Urinary bladder (tissue), 4 donors: ENCODE data around the gene CFAP57. TPM values are rescaled to one million over a fixed set of nuclear protein-coding genes. Genes with fewer than 3 reads are reported as not detected.

Experiments
- DNase-seq: peaks from one replicate; pipeline ENCODE4 v3.0.0-alpha.2; 2015; ENCODE audit errors: extremely low spot score
- H3K27ac ChIP-seq: one replicate; pipeline ENCODE4 v1.5.1; 2013; ENCODE audit warnings: low read depth, mild to moderate bottlenecking, moderate library complexity
- H3K36me3 ChIP-seq: one replicate; pipeline ENCODE4 v1.6.1; 2013; ENCODE audit warnings: mild to moderate bottlenecking, moderate library complexity; ENCODE audit not compliant: insufficient read depth
- H3K4me1 ChIP-seq: one replicate; pipeline ENCODE4 v1.6.1; 2013; ENCODE audit warnings: mild to moderate bottlenecking, moderate library complexity; ENCODE audit not compliant: insufficient read depth
- H3K4me3 ChIP-seq: one replicate; pipeline ENCODE4 v1.5.1; 2013; ENCODE audit warnings: low read depth, low read length
- WGBS: extraction: QIAGEN DNeasy Blood & Tissue Kit; methylation state at CpG from one replicate; pipeline ENCODE4 v1.1.7; 2013; 5-methylcytosine and 5-hydroxymethylcytosine counted together
- polyA plus RNA-seq: library from polyadenylated mRNA; stranded (reverse); fragments of 200-250 nt; gene quantifications from one replicate; pipeline ENCODE4 v1.2.3, GENCODE V29; 2013
- total RNA-seq: library from RNA; depleted of rRNA; stranded (reverse); fragments of >200 nt; gene quantifications from one replicate; pipeline ENCODE4 v1.2.3, GENCODE V29; 2014
- donor health status: healthy with polysubstance abuse.
- donor health status: healthy.

Gene CFAP57
- total and polyA plus RNA-seq, 2 donors: 0.05 to 0.11 TPM

DNA sequence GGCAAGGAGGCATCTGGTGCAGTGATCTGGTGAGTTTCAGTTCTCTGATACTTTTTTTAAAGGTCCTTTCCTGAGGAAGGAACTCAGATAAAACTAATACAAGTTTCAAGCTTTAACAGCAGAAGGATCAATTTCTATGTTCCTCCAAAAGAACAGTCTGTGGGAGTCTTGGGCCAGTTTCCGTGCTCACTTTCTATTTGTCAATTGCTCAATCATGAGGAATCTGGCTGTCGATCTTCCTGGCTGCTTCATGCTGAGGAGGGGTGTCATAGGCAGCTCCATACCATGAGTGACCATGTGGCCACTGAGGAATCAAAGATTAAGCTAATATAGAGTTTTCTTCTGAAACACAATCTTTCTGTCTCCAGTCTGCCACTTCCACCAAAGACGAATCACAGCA lies 86.2 kb downstream of the CFAP57 start:
- Histone ChIP-seq H3K36me3 (no peaks in the 10 kb centered on the region), H3K4me3 (no peak overlapping the region), H3K27ac (no peak overlapping the region), H3K4me1 (no peaks in the 10 kb centered on the region)
- 93% methylated on average over 3 of the region's 3 CpGs for WGBS
- no peak for DNase-seq

- 82% methylated on average over 4 of the region's 4 CpGs for WGBS
- Histone ChIP-seq H3K4me1 (no peaks in the 10 kb centered on the region), H3K27ac (no peak overlapping the region), H3K4me3 (no peak overlapping the region), H3K36me3 (no peaks in the 10 kb centered on the region)
- DNase-seq: no peak
Observed at GRCh38 chr1:43265431-43265830, 93.3 kb downstream of the CFAP57 start.

DNA sequence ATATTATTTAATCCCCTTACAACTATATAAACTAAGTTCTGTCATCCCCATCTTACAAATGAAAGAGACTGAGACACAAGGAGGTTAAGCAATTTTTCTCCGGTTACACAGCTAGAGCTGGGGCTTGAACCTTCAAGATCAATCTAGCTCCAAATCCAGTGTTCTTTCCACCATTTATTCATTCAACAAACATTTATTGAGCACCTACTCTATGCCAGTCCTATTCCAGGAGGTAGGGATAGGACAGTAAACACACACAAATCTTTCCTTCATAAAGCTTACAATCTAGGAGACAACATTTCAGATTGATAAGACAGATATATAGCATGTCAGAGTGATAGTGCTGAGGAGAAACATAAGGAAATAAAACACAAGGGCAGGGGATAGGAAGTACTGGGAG lies 94.8 kb downstream of the CFAP57 start:
- Histone ChIP-seq H3K4me3 (no peak overlapping the region), H3K36me3 (no peaks in the 10 kb centered on the region), H3K27ac (no peak overlapping the region), H3K4me1 (no peaks in the 10 kb centered on the region)
- no peak for DNase-seq
- WGBS: 92% methylated on average over 1 of the region's 1 CpG

- H3K27ac ChIP-seq: no peak overlapping the region
- 84% methylated on average over 9 of the region's 9 CpGs for WGBS
- DNase-seq: no peak
- no peak overlapping the region for H3K4me3 ChIP-seq
- H3K36me3 ChIP-seq: no peaks in the 10 kb centered on the region
- no peaks in the 10 kb centered on the region for H3K4me1 ChIP-seq
Observed at GRCh38 chr1:43267291-43267805, 95.2 kb downstream of the CFAP57 start.

DNA sequence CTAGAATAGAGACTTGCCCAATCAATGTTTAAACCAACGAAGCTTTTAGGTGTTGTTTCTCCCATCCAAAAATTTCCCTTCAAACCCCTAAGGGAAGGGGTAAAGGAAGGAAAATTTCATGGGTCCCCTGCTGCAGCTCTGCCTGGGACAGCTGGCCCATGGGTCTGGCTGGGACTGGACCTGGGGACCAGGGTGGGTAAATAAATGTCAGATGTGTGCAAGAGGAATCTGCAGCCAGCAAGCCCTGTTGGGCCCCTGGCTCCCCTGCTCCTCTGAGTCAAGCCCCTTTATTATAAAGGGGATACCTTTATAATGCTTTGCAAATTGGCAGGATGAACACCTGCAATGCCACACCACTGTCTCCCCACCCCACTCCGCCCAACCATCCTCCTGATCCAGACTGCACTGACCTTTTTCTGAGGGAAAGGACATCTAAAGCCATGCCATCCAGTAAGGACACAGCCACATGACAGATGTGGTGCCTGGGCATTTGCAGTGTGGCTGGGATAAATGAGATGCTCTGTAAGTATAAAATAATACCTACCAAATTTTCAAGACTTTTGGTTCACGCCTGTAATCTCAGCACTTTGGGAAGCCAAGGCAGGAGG lies 95.8 kb downstream of the CFAP57 start:
- Histone ChIP-seq H3K36me3 (no peaks in the 10 kb centered on the region), H3K4me3 (no peak overlapping the region), H3K27ac (no peak overlapping the region), H3K4me1 (no peaks in the 10 kb centered on the region)
- no peak for DNase-seq
- 92% methylated on average over 3 of the region's 3 CpGs for WGBS

- WGBS: 74% methylated on average over 7 of the region's 7 CpGs
- Histone ChIP-seq H3K4me3 (no peak within 1 kb of the TSS), H3K36me3 (no peaks in the 10 kb centered on the region), H3K4me1 (no peaks in the 10 kb centered on the region), H3K27ac (no peak within 1 kb of the TSS)
- no peak for DNase-seq
Observed at GRCh38 chr1:43269627-43270375, 97.7 kb downstream of the CFAP57 start, which contains the start of gene TMEM125. Gene TMEM125 (plus strand): TSS chr1:43269983. CDS start chr1:43272723, 2,740 bp downstream.

- H3K36me3 ChIP-seq: no peaks in the 10 kb centered on the region
- H3K27ac ChIP-seq: no peak overlapping the region
- no peaks in the 10 kb centered on the region for H3K4me1 ChIP-seq
- no peak overlapping the region for H3K4me3 ChIP-seq
- peak; percentile 56 for DNase-seq
- 8% methylated on average over 29 of the region's 29 CpGs for WGBS
Observed at GRCh38 chr1:43270421-43271095, 98.4 kb downstream of the CFAP57 start.

- no peaks in the 10 kb centered on the region for H3K4me1 ChIP-seq
- no peak for DNase-seq
- no peak overlapping the region for H3K4me3 ChIP-seq
- no peak overlapping the region for H3K27ac ChIP-seq
- WGBS: 66% methylated on average over 12 of the region's 12 CpGs
- H3K36me3 ChIP-seq: no peaks in the 10 kb centered on the region
Observed at GRCh38 chr1:43271186-43272118, 99.3 kb downstream of the CFAP57 start.

DNA sequence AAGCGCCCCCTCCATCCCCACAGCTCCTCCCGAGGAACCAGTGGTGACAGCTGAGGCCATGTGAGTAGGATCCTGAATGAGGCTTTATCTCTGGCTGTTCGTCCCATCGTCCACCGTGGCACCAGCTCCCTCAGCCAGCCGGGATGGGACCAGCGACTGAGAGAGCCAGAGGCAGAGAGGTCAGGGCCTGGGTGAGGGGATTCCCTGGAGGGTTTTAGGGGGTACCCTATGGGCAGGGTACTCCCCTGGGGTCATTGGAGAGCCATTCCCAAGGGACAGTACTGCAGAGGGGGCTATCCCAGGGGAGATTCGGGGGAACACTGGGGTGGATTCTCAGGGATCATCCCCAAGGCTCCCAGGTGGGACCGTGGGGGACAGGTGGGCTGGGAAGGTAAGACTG lies 100.0 kb downstream of the CFAP57 start:
- WGBS: 54% methylated on average over 9 of the region's 9 CpGs
- no peak for DNase-seq
- H3K4me3 ChIP-seq: no peak overlapping the region

GRCh38 chr1:43272576-43273571 lies 100.7 kb downstream of the CFAP57 start:
- 95% methylated on average over 46 of the region's 46 CpGs for WGBS

More for the DNA sequence above, 100.0 kb downstream of the CFAP57 start:
- H3K36me3 ChIP-seq: no peaks in the 10 kb centered on the region
- no peaks in the 10 kb centered on the region for H3K4me1 ChIP-seq
- H3K27ac ChIP-seq: no peak overlapping the region

GRCh38 chr1:43273708-43274107 lies 101.6 kb downstream of the CFAP57 start:
- H3K4me1 ChIP-seq: no peaks in the 10 kb centered on the region
- H3K36me3 ChIP-seq: no peaks in the 10 kb centered on the region
- DNase-seq: no peak
- no peak overlapping the region for H3K27ac ChIP-seq
- 92% methylated on average over 7 of the region's 7 CpGs for WGBS
- no peak overlapping the region for H3K4me3 ChIP-seq

More at GRCh38 chr1:43272576-43273571, 100.7 kb downstream of the CFAP57 start:
- Histone ChIP-seq H3K36me3 (no peaks in the 10 kb centered on the region), H3K27ac (no peak overlapping the region), H3K4me3 (no peak overlapping the region), H3K4me1 (no peaks in the 10 kb centered on the region)
- no peak for DNase-seq

- Histone ChIP-seq H3K36me3 (no peaks in the 10 kb centered on the region), H3K27ac (no peak overlapping the region), H3K4me1 (no peaks in the 10 kb centered on the region), H3K4me3 (no peak overlapping the region)
- WGBS: 50% methylated on average over 11 of the region's 11 CpGs
- no peak for DNase-seq
Observed at GRCh38 chr1:43274125-43274803, 102.1 kb downstream of the CFAP57 start.
